B cell (primary cell): ENCODE results near the gene POLN. TPM values are rescaled to one million over a fixed set of nuclear protein-coding genes. Genes with fewer than 3 reads are reported as not detected.

Experiments used
- ATAC-seq: fragments of 200-7000 bp; cut with Tn5 transposase; one replicate; pipeline ENCODE4 v1.10.0; 2021; ENCODE audit warnings: low read depth, mild to moderate bottlenecking, moderate number of reproducible peaks, moderate library complexity
- CTCF ChIA-PET: fragments of 350-600 bp; sonication (Branson Sonifier 250); formaldehyde crosslinking; loops from one replicate; lab custom pipeline; 2021; ENCODE audit warnings: antibody characterized with exemption, inconsistent platforms; lab: Charles Lee
- POLR2A ChIA-PET: fragments of 350-600 bp; sonication (Branson Sonifier 250); formaldehyde crosslinking; loops from one replicate; lab custom pipeline; 2021; ENCODE audit warnings: antibody characterized with exemption; lab: Charles Lee
- DNase-seq: peaks from one replicate; pipeline ENCODE4 v3.0.0; 2013
- H2AFZ ChIP-seq: 2 replicates; pipeline ENCODE4 v1.6.1; 2012; ENCODE audit warnings: mild to moderate bottlenecking, low read depth, low read length; ENCODE audit not compliant: insufficient read depth, poor library complexity, severe bottlenecking
- H3K27ac ChIP-seq, 2 donors: 1 replicate in 1 of 2; 2 replicates in 1 of 2; pipeline ENCODE4 v1.5.1; 2012 to 2013; ENCODE audit warnings: low read length in 2 of 2, mild to moderate bottlenecking in 2 of 2, moderate library complexity in 1 of 2
- H3K27me3 ChIP-seq, 4 experiments: fragments of 200-600 bp in 1 of 4; sonication (generic) in 1 of 4; replicated peaks in 1 of 4; 1 replicate in 2 of 4; 2 replicates in 2 of 4; pipeline versions ENCODE4 v1.6.1 to v1.7.0; 2013 to 2016; ENCODE audit warnings: low read length in 3 of 4, mild to moderate bottlenecking in 2 of 4, mixed read lengths in 1 of 4, moderate library complexity in 1 of 4; ENCODE audit not compliant: insufficient read depth in 4 of 4, control insufficient read depth in 3 of 4; ENCODE audit errors: control extremely low read depth in 1 of 4
- H3K36me3 ChIP-seq, 2 experiments: replicated peaks in 1 of 2; 1 replicate in 1 of 2; 2 replicates in 1 of 2; pipeline versions ENCODE4 v1.6.1 to v1.7.1; 2013; ENCODE audit warnings: low read length in 1 of 2; ENCODE audit not compliant: insufficient read depth in 2 of 2, control insufficient read depth in 1 of 2; ENCODE audit errors: control extremely low read depth in 1 of 2, extremely low read depth in 1 of 2
- H3K4me1 ChIP-seq, 2 donors: fragments of 200-600 bp in 1 of 2; sonication (generic) in 1 of 2; 1 replicate in 1 of 2; 2 replicates in 1 of 2; pipeline versions ENCODE4 v1.5.1 to v1.6.1; 2013 to 2017; ENCODE audit warnings: low read length in 2 of 2; ENCODE audit not compliant: control insufficient read depth in 2 of 2, insufficient read depth in 2 of 2
- H3K4me2 ChIP-seq: replicated peaks from 2 replicates; pipeline ENCODE3; 2012; ENCODE audit warnings: mild to moderate bottlenecking, low read depth, low read length; ENCODE audit not compliant: poor library complexity, severe bottlenecking
- H3K4me3 ChIP-seq, 5 experiments: fragments of 200-600 bp in 1 of 5; sonication (generic) in 1 of 5; 1 replicate in 3 of 5; 2 replicates in 2 of 5; pipeline versions ENCODE4 v1.5.1 to v1.7.0; 2011 to 2016; ENCODE audit warnings: low read length in 4 of 5, mild to moderate bottlenecking in 4 of 5, low read depth in 2 of 5, control low read depth in 1 of 5, moderate library complexity in 1 of 5; ENCODE audit not compliant: insufficient read depth in 1 of 5; ENCODE audit errors: control extremely low read depth in 1 of 5, extremely low read depth in 1 of 5
- H3K79me2 ChIP-seq: fragments of 200-600 bp; sonication (generic); one replicate; pipeline ENCODE4 v1.6.0; 2016; ENCODE audit warnings: low read length; ENCODE audit not compliant: control insufficient read depth, insufficient read depth
- H3K9ac ChIP-seq: fragments of 200-600 bp; sonication (generic); 2 replicates; pipeline ENCODE4 v1.6.1; 2017; ENCODE audit warnings: mild to moderate bottlenecking, low read length, moderate library complexity
- H3K9me3 ChIP-seq, 3 donors: one replicate each; pipeline versions ENCODE4 v1.6.1 to v1.7.1; 2013; ENCODE audit warnings: low read length in 2 of 3; ENCODE audit not compliant: control insufficient read depth in 2 of 3, insufficient read depth in 1 of 3; ENCODE audit errors: control extremely low read depth in 1 of 3
- H4K20me1 ChIP-seq: 2 replicates; pipeline ENCODE4 v1.6.0; 2012; ENCODE audit warnings: mild to moderate bottlenecking, low read length; ENCODE audit not compliant: insufficient read depth, control insufficient read depth, poor library complexity, severe bottlenecking
- H3K27ac Mint-ChIP-seq: one replicate; pipeline ENCODE4 v1.8.0; 2021; ENCODE audit warnings: mixed read lengths
- H3K27me3 Mint-ChIP-seq: one replicate; pipeline ENCODE4 v1.8.0; 2021; ENCODE audit warnings: mixed read lengths
- H3K4me1 Mint-ChIP-seq: one replicate; pipeline ENCODE4 v1.8.0; 2021; ENCODE audit warnings: mixed read lengths
- H3K4me3 Mint-ChIP-seq: one replicate; pipeline ENCODE4 v1.8.0; 2021; ENCODE audit warnings: mixed read lengths
- H3K9me3 Mint-ChIP-seq: one replicate; pipeline ENCODE4 v1.8.0; 2022; ENCODE audit warnings: mixed read lengths; ENCODE audit not compliant: insufficient read depth
- CTCF ChIP-seq: fragments of 200-600 bp; IDR thresholded peaks from one replicate; pipeline ENCODE4 v1.8.0; 2022; ENCODE audit warnings: antibody characterized with exemption, mild to moderate bottlenecking
- EZH2 ChIP-seq: IDR thresholded peaks from 2 replicates; pipeline ENCODE4 v1.6.1; 2012; ENCODE audit warnings: borderline replicate concordance, low read depth, mild to moderate bottlenecking, moderate library complexity, low read length; ENCODE audit not compliant: insufficient read depth, poor library complexity, severe bottlenecking
- WGBS: methylation state at CpG from one replicate; pipeline ENCODE4 v1.1.5; 2013; ENCODE audit warnings: missing lambda C conversion rate; ENCODE audit not compliant: insufficient coverage; 5-methylcytosine and 5-hydroxymethylcytosine counted together
- intact Hi-C: fragments of 100-400 bp; cut with micrococcal nuclease; formaldehyde crosslinking; loops from one replicate; pipeline ENCODE4 v1.10.0; 2022
- polyA plus RNA-seq: library from polyadenylated mRNA; depleted of rRNA; stranded (reverse); fragments of >200 nt; gene quantifications from 2 replicates; pipeline ENCODE4 v1.2.3, GENCODE V29; 2012
- total RNA-seq, 2 donors: library from RNA; stranded (reverse); fragments of 120-200 nt in 1 of 2; gene quantifications; 1 replicate in 1 of 2; 2 replicates in 1 of 2; pipeline versions ENCODE4 v1.2.3 to v1.2.4, GENCODE V29; 2013 to 2022

The POLN gene
- total and polyA plus RNA-seq, 2 donors (not counting 1 experiment from before 2014, with no cell fraction given) = 0.73 to 1.5 TPM

- no peak for TF ChIP-seq CTCF
- TF ChIP-seq EZH2 = no peak
- H3K4me3 Mint-ChIP-seq = no peak overlapping the region
- H3K79me2 ChIP-seq = no peaks in the 10 kb centered on the region
- no peak for DNase-seq
- no peak overlapping the region for H2AFZ ChIP-seq
- peaks cover 18 to 21% of the 10 kb centered on the region in 2 donors for H3K4me1 ChIP-seq
- H3K27ac Mint-ChIP-seq = no peak overlapping the region
- H3K27me3 ChIP-seq = no peaks in the 10 kb centered on the region
- CTCF ChIA-PET = no interaction called here
- H3K9me3 ChIP-seq = no peaks in the 10 kb centered on the region
- POLR2A ChIA-PET = no interaction called here
- no peak overlapping the region for H3K27ac ChIP-seq
- peaks cover 30% of the 10 kb centered on the region for H3K4me1 Mint-ChIP-seq
- no peak overlapping the region for H3K4me2 ChIP-seq
- no peak for ATAC-seq
- no peaks in the 10 kb centered on the region for H3K36me3 ChIP-seq
- no peaks in the 10 kb centered on the region for H3K9me3 Mint-ChIP-seq
- no peaks in the 10 kb centered on the region for H4K20me1 ChIP-seq
- intact Hi-C loops = no loop called here
- H3K9ac ChIP-seq = no peak overlapping the region
- no peak overlapping the region for H3K4me3 ChIP-seq
- no peaks in the 10 kb centered on the region for H3K27me3 Mint-ChIP-seq
- WGBS = 97% methylated on average over 8 of the region's 9 CpGs
These were observed 36.0 kb upstream of the POLN start for GRCh38 chr4:2277956-2278355.

GRCh38 chr4:2276581-2277325 lies 34.8 kb upstream of the POLN start:
- H3K9ac ChIP-seq = no peak overlapping the region
- H4K20me1 ChIP-seq = no peaks in the 10 kb centered on the region
- POLR2A ChIA-PET = no interaction called here
- H3K36me3 ChIP-seq = no peaks in the 10 kb centered on the region
- 96% methylated on average over 12 of the region's 30 CpGs for WGBS
- no peak overlapping the region for H2AFZ ChIP-seq
- Mint-ChIP-seq H3K27ac (peak overlapping the region; percentile 53), H3K4me3 (no peak overlapping the region), H3K27me3 (no peaks in the 10 kb centered on the region), H3K9me3 (no peaks in the 10 kb centered on the region), H3K4me1 (peaks cover 20% of the 10 kb centered on the region)
- no peak for TF ChIP-seq CTCF
- TF ChIP-seq EZH2 = no peak
- CTCF ChIA-PET = no interaction called here
- no peaks in the 10 kb centered on the region for H3K79me2 ChIP-seq
- H3K4me2 ChIP-seq = no peak overlapping the region
- H3K27ac ChIP-seq = no peak overlapping the region
- peaks cover 9 to 11% of the 10 kb centered on the region in 2 donors for H3K4me1 ChIP-seq
- ATAC-seq (no peak), DNase-seq (no peak)
- intact Hi-C loops = no loop called here
- H3K27me3 ChIP-seq = no peaks in the 10 kb centered on the region
- no peaks in the 10 kb centered on the region for H3K9me3 ChIP-seq
- H3K4me3 ChIP-seq = no peak overlapping the region
